ENCODE measurements around the gene ARHGEF1. TPM values are rescaled to one million over a fixed set of nuclear protein-coding genes. Genes with fewer than 3 reads are reported as not detected.

The ARHGEF1 gene
- total RNA-seq, 1 donor from 2014 or later: 638 TPM

DNA sequence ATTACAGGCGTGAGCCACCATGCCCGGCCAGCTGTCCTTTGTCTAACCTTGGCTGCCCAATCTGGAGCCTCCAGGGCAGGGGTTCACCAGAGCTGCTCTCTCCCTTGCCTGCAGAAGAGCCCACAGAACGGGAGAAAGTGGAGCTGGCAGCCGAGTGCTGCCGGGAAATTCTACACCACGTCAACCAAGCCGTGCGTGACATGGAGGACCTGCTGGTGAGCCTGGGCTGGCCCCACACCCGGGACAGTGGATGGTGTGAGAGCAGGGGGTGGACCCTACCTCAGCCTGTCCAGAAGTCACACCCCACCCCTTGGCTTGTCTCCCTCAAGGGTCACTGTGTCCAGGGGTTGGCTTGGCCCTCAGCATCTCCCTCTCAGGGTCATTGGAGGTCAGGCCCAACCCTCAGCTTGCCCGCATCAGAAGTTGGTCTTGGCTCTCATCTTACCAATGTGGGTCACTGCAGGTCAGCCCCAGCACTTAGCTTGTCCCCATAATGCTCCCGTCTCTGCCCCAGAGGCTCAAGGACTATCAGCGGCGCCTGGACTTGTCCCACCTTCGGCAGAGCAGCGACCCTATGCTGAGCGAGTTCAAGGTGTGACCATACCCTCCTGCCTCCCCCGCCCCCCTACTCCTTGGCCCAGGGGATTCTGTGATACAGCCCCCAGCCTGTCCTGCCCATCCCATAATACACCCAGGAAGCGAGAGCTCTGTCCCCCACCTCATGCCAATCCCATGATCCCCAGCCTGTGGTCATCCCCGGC, 20.4 kb downstream of the ARHGEF1 start:
- intact Hi-C loops (cut with micrococcal nuclease): no loop called here

DNA sequence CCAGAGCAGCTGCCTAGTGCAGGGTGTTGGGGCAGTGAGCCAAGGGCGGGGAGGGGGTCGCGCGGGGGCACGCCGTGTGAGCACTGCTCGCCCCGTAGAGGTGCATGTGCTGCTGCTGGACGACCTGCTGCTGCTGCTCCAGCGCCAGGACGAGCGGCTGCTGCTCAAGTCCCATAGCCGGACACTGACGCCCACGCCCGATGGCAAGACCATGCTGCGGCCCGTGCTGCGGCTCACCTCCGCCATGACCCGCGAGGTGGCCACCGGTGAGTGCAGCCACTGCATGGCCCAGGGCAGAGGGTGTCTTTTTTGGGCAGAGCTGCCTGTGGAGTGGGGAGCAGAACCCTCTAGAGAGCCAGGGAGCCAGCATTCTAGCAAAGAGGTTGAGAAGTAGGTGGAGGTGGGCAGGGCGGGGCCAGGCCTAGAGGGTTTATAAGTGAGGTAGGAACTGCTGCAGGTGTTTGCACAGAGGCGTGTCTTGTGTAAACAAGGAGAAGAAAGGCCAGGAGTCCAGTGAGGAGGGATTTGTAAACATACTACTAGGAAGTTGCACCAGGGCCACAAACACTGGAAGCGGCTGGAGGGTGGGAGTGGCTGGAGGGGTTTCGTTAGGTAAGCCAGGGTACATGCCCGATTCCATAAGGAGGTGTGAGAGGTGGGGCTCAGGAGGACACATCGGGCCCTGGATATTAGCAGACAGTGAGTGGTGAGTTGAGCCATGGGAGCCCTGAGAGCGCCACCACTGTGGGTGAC, 21.3 kb downstream of the ARHGEF1 start:
- intact Hi-C loops (cut with micrococcal nuclease): no loop called here

DNA sequence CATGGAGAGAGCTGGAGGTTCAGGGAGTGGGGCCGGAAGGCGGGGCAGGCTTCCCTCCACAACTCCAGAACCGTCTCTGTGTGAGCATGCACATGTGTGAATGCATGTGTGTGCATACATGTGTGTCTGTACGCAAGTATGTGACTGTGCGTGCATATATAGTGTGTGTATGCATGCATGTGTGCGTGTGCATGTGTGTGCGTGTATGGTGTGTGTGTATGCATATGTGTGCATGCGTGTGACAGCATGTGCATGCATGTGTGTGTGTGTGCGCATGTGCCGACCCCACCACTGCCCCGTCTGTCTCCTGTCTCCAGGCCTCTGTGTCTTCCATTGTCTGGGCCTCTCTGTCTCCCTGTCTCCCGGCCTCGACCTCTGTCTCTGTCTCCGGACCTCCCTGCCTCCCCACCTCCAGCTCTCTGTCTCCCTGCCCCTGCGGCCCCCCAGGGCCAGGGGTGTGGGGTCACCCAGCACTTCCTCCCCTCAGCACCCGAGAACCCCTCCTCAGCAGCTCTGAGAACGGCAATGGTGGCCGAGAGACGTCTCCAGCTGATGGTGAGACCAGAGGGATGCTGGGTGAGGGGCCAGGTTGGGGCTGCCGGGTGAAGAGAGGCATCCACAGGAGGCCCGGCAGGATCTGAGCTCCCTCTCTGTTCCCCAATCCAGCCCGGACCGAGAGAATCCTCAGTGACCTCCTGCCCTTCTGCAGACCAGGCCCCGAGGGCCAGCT, 22.5 kb downstream of the ARHGEF1 start:
- intact Hi-C loops (cut with micrococcal nuclease): no loop called here

- intact Hi-C loops (cut with micrococcal nuclease): no loop called here
These were observed 23.3 kb downstream of the ARHGEF1 start for GRCh38 chr19:41906271-41906670.

- intact Hi-C loops (cut with micrococcal nuclease): no loop called here
These were observed 24.1 kb downstream of the ARHGEF1 start for GRCh38 chr19:41906916-41907680.

GRCh38 chr19:41907994-41908615, 25.1 kb downstream of the ARHGEF1 start:
- intact Hi-C loops (cut with micrococcal nuclease): no loop called here

DNA sequence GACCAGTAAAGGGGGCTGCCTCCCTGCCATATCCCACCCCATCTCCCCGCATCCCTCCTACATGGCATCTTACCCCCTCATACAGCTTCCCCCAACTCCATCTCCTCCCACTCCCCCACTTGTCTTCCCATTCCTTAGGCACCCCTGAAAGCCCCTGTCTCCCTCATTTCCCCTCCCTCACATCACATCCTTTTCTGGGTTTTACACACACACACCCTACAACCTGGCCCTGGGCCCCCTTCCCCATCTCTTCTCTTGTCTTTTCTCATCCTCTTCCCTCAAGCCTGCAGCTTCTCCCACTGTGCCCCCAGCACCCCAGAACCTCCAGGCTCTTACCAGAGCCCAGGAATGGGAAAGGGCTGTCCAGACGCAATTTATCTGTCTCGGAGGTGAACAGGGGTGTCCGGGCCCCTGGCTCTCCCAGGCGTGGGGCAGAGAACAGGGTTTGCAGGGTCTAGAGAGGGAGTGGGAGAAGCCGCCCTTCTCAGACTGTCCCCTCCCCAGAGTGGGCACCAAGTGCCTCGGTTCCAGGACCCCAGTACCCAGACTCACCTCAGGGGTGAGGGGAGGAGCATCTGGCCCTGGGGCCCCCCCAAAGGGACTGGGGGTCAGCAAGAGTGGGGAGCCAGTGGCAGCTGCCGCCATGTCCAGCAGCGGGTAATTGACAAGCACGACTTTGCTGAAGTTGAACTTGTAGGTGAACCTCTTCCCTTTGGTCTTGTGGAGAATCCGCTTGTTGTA, 25.9 kb downstream of the ARHGEF1 start:
- intact Hi-C loops (cut with micrococcal nuclease): no loop called here

DNA sequence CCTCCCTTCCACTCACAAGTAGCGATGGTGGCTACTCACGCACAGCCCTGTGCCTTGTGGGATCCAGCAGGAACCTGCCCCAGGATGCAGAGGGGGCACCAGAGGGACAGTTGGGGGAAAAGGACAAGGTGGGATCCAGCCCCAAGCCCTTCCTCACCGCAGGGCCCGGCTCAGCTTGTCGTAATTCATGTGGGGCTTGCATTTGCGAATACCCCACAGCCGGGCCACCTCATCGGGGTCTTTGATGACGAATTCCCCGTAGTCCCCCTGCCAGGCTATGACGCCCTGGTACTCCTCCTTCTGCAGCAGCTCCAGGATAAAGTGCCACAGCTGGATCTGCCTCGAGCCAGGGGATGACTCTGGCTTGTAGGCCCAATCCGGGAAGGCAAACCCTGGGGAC, 26.7 kb downstream of the ARHGEF1 start:
- intact Hi-C loops (cut with micrococcal nuclease): no loop called here

GRCh38 chr19:41910240-41910991, 27.4 kb downstream of the ARHGEF1 start:
- intact Hi-C loops (cut with micrococcal nuclease): no loop called here

DNA sequence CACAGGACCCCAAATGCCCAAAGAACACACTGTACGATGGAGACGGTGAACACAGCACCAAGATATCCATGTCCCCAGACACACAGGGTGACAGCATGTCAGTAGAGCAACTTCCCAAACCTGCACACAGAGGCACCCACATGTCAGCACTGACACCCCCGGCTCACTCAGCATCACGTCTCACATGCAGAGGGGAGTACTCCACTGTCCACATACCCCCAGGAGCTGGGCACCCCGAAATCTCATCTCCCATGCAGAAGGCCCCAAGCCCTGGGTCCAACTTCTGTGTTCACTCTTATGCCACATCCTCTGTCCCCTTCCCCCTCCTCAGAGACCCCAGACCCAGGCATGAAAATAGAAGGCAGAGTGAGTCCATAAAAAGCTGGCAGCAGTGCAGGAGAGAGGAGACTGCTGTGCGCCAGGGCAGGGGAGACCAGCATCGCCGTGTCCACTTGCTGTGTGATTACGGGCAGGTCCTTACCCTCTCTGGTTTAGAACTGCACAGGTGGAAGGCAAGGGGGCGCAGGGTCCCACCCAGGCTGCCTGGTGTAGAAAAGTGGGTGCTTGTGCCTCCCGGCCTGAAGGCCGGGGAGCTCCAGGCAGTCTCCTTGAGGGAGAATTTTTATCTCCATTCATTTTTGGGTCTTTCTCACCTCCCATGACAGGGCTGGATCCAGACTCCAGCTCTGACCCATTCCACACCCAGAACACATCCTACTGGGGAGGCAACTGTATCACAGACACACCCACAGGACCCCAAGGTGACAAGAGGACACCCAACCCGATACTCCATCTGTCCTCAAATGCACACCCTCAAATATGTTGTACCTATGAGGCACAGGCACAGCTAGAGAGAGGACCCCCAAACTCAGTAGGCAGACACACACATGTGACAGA, 28.3 kb downstream of the ARHGEF1 start:
- intact Hi-C loops (cut with micrococcal nuclease): no loop called here

DNA sequence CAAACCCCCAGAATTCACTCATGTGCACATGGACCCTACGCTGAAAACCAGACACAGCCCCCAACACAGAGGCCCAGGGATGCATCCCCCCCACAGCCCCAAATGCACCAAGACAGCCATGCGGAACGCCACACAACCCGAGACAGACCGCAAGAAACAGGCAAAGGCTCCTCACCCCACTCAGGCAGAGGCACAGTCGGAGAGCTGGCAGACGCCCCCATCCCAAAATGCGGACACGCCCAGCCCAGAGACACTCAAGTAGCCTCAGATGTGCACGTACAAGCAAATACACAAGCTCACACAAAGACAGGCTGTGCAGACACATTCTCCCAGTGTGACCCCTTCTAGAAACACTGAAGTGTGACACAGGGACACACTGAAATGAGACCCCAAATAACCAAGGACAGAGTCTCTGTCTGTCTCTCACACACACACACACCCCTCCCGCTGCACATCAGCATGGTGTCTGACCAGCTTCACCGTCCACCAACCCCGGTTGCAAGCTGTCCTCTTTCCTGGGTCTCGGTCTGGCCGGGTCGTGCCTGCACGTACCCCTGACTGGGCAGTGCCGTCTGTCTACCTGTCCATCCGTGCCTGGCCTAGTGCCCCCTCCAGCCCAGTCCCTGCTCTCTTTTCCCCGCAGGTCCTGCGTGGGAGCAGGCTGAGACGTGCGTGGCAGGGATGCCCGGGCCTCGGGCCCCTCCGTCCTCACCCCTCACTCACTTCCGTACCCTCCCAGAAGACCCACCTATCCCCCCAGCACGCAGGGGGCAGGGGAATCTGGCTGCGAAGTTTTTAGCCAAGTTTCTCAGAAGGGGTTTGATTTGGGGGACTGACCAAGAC, 29.1 kb downstream of the ARHGEF1 start:
- intact Hi-C loops (cut with micrococcal nuclease): no loop called here

GRCh38 chr19:41912899-41913537, 30.0 kb downstream of the ARHGEF1 start:
- intact Hi-C loops (cut with micrococcal nuclease): no loop called here

DNA sequence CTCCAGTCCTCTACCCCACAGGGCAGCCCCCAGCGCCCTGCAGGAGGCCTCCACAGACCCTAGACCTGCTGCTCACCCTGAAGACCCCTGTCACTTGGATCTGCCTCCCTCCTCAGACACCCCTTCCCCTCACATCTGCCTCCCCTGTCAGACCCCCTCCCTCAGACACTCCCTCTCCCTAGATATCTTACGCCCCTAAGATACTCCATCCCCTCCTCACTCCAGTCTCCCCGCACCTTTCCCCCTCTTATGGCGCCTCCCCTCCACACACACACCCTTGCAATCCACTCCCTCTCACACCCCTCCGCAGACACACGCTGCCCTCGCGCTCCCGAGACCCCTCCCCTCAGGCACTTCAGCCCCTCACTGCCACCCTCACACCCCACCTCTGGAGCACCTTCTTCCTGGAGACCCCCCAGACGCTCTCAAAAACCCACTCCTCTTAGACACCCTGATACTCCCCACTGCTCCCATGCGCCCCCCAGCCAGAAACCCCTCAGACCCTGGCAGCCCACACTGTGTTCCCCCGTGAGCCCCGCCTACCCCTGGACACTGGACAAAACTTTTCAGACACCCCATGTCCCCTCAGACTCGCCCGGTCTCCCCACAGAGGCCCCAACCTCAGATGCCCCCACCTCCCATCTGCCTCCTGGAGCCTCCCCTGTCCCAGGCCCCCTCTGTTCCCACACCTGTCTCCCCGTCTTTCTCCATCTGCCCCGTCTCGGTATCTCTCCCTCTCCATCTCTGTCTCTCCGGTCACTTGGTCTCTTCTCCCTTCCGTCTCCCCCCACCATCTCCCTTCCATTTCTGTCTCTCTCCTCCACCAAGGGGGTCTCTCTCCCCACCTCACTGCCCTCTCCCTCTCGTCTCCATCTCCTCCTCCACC, 30.8 kb downstream of the ARHGEF1 start:
- intact Hi-C loops (cut with micrococcal nuclease): loop anchor here (2.0 kb wide), 1 partner anchor 15 kb away; the partner anchor contains the start of gene ERFL

GRCh38 chr19:41914424-41914834, 31.4 kb downstream of the ARHGEF1 start:
- intact Hi-C loops (cut with micrococcal nuclease): loop anchor here (2.0 kb wide), 1 partner anchor 14 kb away; the partner anchor contains the start of gene ERFL

GRCh38 chr19:41915021-41915775, 32.2 kb downstream of the ARHGEF1 start:
- intact Hi-C loops (cut with micrococcal nuclease): loop anchor here (2.0 kb wide), 1 partner anchor 14 kb away; the partner anchor contains the start of gene ERFL
